ENCODE results near the gene PRKRIP1.

The PRKRIP1 gene

GRCh38 chr7:102418592-102418991, 22.4 kb downstream of the PRKRIP1 start:
- TF ChIP-seq, protein P1, sequence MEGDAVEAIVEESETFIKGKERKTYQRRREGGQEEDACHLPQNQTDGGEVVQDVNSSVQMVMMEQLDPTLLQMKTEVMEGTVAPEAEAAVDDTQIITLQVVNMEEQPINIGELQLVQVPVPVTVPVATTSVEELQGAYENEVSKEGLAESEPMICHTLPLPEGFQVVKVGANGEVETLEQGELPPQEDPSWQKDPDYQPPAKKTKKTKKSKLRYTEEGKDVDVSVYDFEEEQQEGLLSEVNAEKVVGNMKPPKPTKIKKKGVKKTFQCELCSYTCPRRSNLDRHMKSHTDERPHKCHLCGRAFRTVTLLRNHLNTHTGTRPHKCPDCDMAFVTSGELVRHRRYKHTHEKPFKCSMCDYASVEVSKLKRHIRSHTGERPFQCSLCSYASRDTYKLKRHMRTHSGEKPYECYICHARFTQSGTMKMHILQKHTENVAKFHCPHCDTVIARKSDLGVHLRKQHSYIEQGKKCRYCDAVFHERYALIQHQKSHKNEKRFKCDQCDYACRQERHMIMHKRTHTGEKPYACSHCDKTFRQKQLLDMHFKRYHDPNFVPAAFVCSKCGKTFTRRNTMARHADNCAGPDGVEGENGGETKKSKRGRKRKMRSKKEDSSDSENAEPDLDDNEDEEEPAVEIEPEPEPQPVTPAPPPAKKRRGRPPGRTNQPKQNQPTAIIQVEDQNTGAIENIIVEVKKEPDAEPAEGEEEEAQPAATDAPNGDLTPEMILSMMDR (IDR thresholded peaks at IDR 0.05; ENCODE audit: low read depth, low read length): no peak
- TF ChIP-seq, protein P2, sequence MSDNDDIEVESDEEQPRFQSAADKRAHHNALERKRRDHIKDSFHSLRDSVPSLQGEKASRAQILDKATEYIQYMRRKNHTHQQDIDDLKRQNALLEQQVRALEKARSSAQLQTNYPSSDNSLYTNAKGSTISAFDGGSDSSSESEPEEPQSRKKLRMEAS (IDR thresholded peaks at IDR 0.05; ENCODE audit: low read depth, low read length): no peak
- TF ChIP-seq MYC (IDR thresholded peaks at IDR 0.05; ENCODE audit: low read depth, low read length): no peak
- TF ChIP-seq POLR2A (IDR thresholded peaks at IDR 0.05; ENCODE audit: extremely low read depth, insufficient read length): no peak
- DNase-seq (ENCODE audit: low read depth): no peak
- no peak overlapping the region for H3K4me3 ChIP-seq (ENCODE audit: low read depth, low read length)

DNA sequence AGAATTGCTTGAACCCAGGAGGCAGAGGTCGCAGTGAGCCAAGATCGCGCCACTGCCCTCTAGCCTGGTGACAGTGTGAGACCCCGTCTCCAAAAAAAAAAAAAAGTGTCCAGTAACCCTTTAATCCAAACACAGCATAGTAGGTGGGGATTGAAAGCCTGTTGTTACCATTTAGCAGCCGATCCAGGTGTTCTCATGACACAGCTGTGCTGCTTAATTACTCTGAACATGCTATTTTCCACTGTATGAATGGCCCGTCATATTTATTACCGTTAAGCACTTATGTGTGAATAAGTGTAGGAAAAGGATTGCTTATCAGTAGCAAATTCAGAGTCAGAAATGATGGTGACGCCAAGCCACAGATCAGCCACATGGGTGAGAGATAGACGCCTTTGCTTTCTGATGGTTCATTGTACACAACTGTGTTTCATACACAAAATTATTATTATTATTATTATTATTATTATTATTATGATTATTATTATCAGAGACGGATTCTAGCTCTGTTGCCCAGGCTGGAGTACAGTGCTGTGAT, 25.6 kb downstream of the PRKRIP1 start:
- H3K4me3 ChIP-seq (ENCODE audit: low read depth, low read length): no peak overlapping the region
- TF ChIP-seq, protein P2 (IDR thresholded peaks at IDR 0.05; ENCODE audit: low read depth, low read length): no peak
- TF ChIP-seq MYC (IDR thresholded peaks at IDR 0.05; ENCODE audit: low read depth, low read length) (no peak), POLR2A (IDR thresholded peaks at IDR 0.05; ENCODE audit: extremely low read depth, insufficient read length) (no peak)
- TF ChIP-seq, protein P1 (IDR thresholded peaks at IDR 0.05; ENCODE audit: low read depth, low read length): no peak
- DNase-seq (ENCODE audit: low read depth): no peak

DNA sequence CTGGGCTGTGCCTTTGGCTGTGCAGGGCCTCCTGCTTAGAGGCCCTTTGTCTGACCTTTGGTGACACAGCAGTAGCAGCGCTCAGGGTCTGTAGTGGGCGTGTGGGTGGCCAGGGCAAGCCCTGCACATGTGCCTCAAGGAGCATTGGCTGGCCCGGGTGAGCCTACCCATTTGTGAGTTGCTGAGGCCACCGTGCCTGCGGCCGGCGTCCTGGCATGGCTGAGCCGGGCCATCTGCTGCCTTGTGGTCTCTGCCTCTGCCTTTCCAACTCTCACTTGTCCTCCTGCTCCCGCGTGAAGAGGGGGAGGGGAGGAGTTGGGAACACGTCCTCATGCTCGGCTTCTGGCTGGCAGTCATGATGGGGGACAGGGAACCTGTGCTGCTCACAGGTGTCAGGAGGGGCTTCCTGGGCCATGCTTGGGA, 28.0 kb downstream of the PRKRIP1 start:
- TF ChIP-seq POLR2A (IDR thresholded peaks at IDR 0.05; ENCODE audit: extremely low read depth, insufficient read length) (no peak), MYC (IDR thresholded peaks at IDR 0.05; ENCODE audit: low read depth, low read length) (no peak)
- TF ChIP-seq, protein P1 (IDR thresholded peaks at IDR 0.05; ENCODE audit: low read depth, low read length): no peak
- TF ChIP-seq, protein P2 (IDR thresholded peaks at IDR 0.05; ENCODE audit: low read depth, low read length): no peak

GRCh38 chr7:102424787-102425218, 28.6 kb downstream of the PRKRIP1 start:
- TF ChIP-seq, protein P1 (IDR thresholded peaks at IDR 0.05; ENCODE audit: low read depth, low read length): no peak
- no peak for TF ChIP-seq POLR2A (IDR thresholded peaks at IDR 0.05; ENCODE audit: extremely low read depth, insufficient read length)
- H3K4me3 ChIP-seq (ENCODE audit: low read depth, low read length): no peak overlapping the region
- DNase-seq (ENCODE audit: low read depth): no peak

More for the DNA sequence above, 28.0 kb downstream of the PRKRIP1 start:
- DNase-seq (ENCODE audit: low read depth): no peak
- no peak overlapping the region for H3K4me3 ChIP-seq (ENCODE audit: low read depth, low read length)

- TF ChIP-seq, protein P1 (IDR thresholded peaks at IDR 0.05; ENCODE audit: low read depth, low read length): no peak
- DNase-seq (ENCODE audit: low read depth): no peak
- H3K4me3 ChIP-seq (ENCODE audit: low read depth, low read length): no peak overlapping the region
These were observed 29.6 kb downstream of the PRKRIP1 start for GRCh38 chr7:102425639-102426267.

Data from NB4 (cell line).